H1 (cell line): ENCODE results near the gene CDC45. TPM values are rescaled to one million over a fixed set of nuclear protein-coding genes. Genes with fewer than 3 reads are reported as not detected.

Experiments
- CBX5 ChIP-seq: fragments of 300-800, 300-1000 bp; sonication (generic); IDR thresholded peaks from 2 replicates; pipeline ENCODE4 v1.7.1; 2016; ENCODE audit warnings: antibody characterized with exemption, low read length, low read depth
- CTBP2 ChIP-seq: IDR thresholded peaks from 2 replicates; pipeline ENCODE4 v1.7.0; 2011; ENCODE audit warnings: borderline replicate concordance, mild to moderate bottlenecking, moderate library complexity, mixed read lengths, low read length; ENCODE audit not compliant: insufficient read depth, insufficient read length
- E2F6 ChIP-seq: IDR thresholded peaks from 2 replicates; pipeline ENCODE4 v1.6.1; 2012; ENCODE audit warnings: inconsistent platforms
- EZH2 ChIP-seq: fragments of 200-600 bp; sonication (generic); IDR thresholded peaks from 2 replicates; pipeline ENCODE4 v1.7.1; 2012; ENCODE audit warnings: low read depth, mild to moderate bottlenecking, moderate library complexity, low read length, inconsistent platforms; ENCODE audit not compliant: severe bottlenecking
- NANOG ChIP-seq: IDR thresholded peaks from 2 replicates; pipeline ENCODE4 v1.6.1; 2011; ENCODE audit warnings: low read length, low read depth, mild to moderate bottlenecking, inconsistent platforms; ENCODE audit not compliant: insufficient read depth, poor library complexity, severe bottlenecking
- POLR2AphosphoS5 ChIP-seq: IDR thresholded peaks from 2 replicates; pipeline ENCODE4 v1.6.1; 2011; ENCODE audit warnings: low read depth, low read length
- RAD21 ChIP-seq, 2 experiments: IDR thresholded peaks in 1 of 2; conservative IDR thresholded peaks in 1 of 2; 2 replicates each; pipeline ENCODE4 v1.6.1; 2011; ENCODE audit warnings: low read depth in 2 of 2, low read length in 2 of 2, improper control_type of control experiment in 1 of 2, inconsistent platforms in 1 of 2, mild to moderate bottlenecking in 1 of 2, moderate library complexity in 1 of 2
- RFX5 ChIP-seq: IDR thresholded peaks from 2 replicates; pipeline ENCODE4 v1.6.1; 2011; ENCODE audit warnings: low read depth, low read length, improper control_type of control experiment, borderline replicate concordance
- SAP30 ChIP-seq: fragments of 300-600 bp; sonication (generic); IDR thresholded peaks from 2 replicates; pipeline ENCODE4 v1.7.1; 2012; ENCODE audit warnings: low read length, moderate library complexity, mild to moderate bottlenecking, inconsistent platforms; ENCODE audit not compliant: insufficient read depth, insufficient replicate concordance
- SP1 ChIP-seq: IDR thresholded peaks from 2 replicates; pipeline ENCODE4 v1.6.1; 2011; ENCODE audit warnings: low read depth, low read length
- SP2 ChIP-seq: IDR thresholded peaks from 2 replicates; pipeline ENCODE4 v1.6.1; 2012; ENCODE audit warnings: mild to moderate bottlenecking, low read length, inconsistent platforms
- SP4 ChIP-seq: IDR thresholded peaks from 2 replicates; pipeline ENCODE4 v1.6.1; 2012; ENCODE audit warnings: low read length, inconsistent platforms
- SUZ12 ChIP-seq: fragments of 200-600 bp; sonication (generic); IDR thresholded peaks from 2 replicates; pipeline ENCODE4 v1.6.1; 2012; ENCODE audit warnings: mild to moderate bottlenecking, inconsistent platforms, low read length, moderate library complexity, mixed read lengths
- TAF7 ChIP-seq: optimal IDR thresholded peaks from 2 replicates; pipeline ENCODE3; 2011; ENCODE audit warnings: low read depth, mild to moderate bottlenecking, inconsistent platforms, low read length, moderate library complexity, borderline replicate concordance
- polyA plus RNA-seq, 7 experiments: library from polyadenylated mRNA; depleted of rRNA in 3 of 7; stranded (reverse) in 5 of 7; unstranded in 2 of 7; fragments of >200 nt in 5 of 7; fragments of 200-250 nt in 2 of 7; gene quantifications; 1 replicate in 5 of 7; 2 replicates in 1 of 7; 4 replicates in 1 of 7; pipeline versions ENCODE4 v1.2.1 to v1.2.3, GENCODE V29; 2011 to 2013; ENCODE audit warnings: missing spikeins in 2 of 7, mixed read lengths in 2 of 7
- total RNA-seq: library from RNA; stranded (reverse); fragmentation: NEBNext Ultra II Directional; extraction: Animal tissue kit (Norgen Biotek cat#: 25700); gene quantifications from 2 replicates; pipeline ENCODE4 v1.2.1, GENCODE V29; 2021

Gene CDC45
- total and polyA plus RNA-seq, 2 of the 8 experiments (the other 6 are each of a cell fraction or from before 2014, with no cell fraction given): 31.9 to 37.7 TPM

- TF ChIP-seq SP4 (no peak), POLR2AphosphoS5 (no peak), SP2 (no peak), EZH2 (no peak), NANOG (no peak), CBX5 (no peak), SUZ12 (peak; percentile 23; the same call in 1 of the 2 replicates), TAF7 (no peak), SP1 (peak; percentile 33; the same call in 1 of the 2 replicates), CTBP2 (no peak), E2F6 (peak; percentile 10; the same call in 1 of the 2 replicates), RAD21 (IDR thresholded peaks at IDR 0.05 in 1 of 2, conservative IDR thresholded peaks at IDR 0.05 in 1 of 2; ENCODE audit: low read depth in 2 of 2, low read length in 2 of 2) (no peak), SAP30 (no peak), RFX5 (no peak)
These were observed 44.7 kb downstream of the CDC45 start, which contains the start of gene CLDN5 (continued) for GRCh38 chr22:19524170-19525115.
